GM18505 (cell line): Measurements from ENCODE around the gene MGAT3.
A peak's percentile ranks its signal among the peaks of the same experiment; 100 is the strongest.
"Not testable (repeated sequence)": the region's sequence is repeated elsewhere in the genome, so short reads cannot be mapped to it uniquely, and the experiment has no call there.

Source experiments
- ATAC-seq: cut with Tn5 transposase; IDR thresholded peaks from one replicate; pipeline ENCODE4 v1.9.1; 2021; ENCODE audit not compliant: unreplicated experiment
- POLR2A ChIP-seq: IDR thresholded peaks from 4 replicates; pipeline ENCODE4 v1.6.1; 2011; ENCODE audit warnings: borderline replicate concordance; ENCODE audit not compliant: insufficient read depth, insufficient read length; ENCODE audit errors: extremely low read depth

MGAT3 gene

DNA sequence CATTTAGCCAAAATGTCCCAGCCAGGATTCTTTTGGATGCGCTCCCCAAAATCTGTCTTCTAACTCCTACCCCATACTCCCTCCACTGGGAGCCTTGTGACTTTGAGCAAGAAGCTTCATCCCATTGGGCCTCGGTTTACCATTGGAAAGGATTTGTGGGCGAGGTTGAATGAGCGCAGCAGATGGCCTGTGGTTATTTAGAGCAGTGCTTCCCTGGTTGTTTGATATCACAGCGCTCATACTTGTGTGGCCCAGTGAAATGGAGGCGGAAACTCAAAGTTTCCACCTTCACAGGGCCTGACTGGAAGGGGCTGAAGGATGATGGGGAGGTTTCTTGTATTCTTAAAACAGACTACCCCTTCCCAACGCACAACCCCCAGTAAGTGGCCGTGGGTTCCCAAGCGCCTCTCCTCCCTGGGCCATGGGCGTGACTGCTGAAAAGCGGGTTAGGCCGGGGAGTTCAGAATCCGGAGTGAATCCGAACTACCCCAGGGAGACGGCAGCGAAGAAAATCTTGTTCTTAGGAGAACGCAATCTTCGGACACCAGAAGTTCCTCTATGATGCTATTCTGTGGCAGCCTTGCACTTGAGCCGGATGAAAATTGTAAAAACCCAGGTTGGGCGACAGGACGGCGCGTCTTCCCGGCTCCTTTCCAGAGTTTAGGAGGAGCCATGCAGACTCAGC, 62.3 kb downstream of the MGAT3 start:
- peak; percentile 4 for TF ChIP-seq POLR2A
- ATAC-seq: no peak

- peak; percentile 72 for ATAC-seq
- TF ChIP-seq POLR2A: peak; percentile 63
Observed at GRCh38 chr22:39519681-39520225, 62.9 kb downstream of the MGAT3 start.

- TF ChIP-seq POLR2A: peak; percentile 99
- ATAC-seq: peak; percentile 49
Observed at GRCh38 chr22:39520226-39521105, 63.7 kb downstream of the MGAT3 start, which contains the start of gene ATF4. TSS of gene ATF4 (plus strand) at chr22:39520562. CDS start at chr22:39521446, 884 bp downstream.

GRCh38 chr22:39521106-39521885, 64.5 kb downstream of the MGAT3 start:
- not testable (repeated sequence) for ATAC-seq

GRCh38 chr22:39522091-39522490, 65.3 kb downstream of the MGAT3 start:
- not testable (repeated sequence) for ATAC-seq

- ATAC-seq: no peak
- TF ChIP-seq POLR2A: peak; percentile 73
Observed at GRCh38 chr22:39522567-39523300, 65.9 kb downstream of the MGAT3 start.

DNA sequence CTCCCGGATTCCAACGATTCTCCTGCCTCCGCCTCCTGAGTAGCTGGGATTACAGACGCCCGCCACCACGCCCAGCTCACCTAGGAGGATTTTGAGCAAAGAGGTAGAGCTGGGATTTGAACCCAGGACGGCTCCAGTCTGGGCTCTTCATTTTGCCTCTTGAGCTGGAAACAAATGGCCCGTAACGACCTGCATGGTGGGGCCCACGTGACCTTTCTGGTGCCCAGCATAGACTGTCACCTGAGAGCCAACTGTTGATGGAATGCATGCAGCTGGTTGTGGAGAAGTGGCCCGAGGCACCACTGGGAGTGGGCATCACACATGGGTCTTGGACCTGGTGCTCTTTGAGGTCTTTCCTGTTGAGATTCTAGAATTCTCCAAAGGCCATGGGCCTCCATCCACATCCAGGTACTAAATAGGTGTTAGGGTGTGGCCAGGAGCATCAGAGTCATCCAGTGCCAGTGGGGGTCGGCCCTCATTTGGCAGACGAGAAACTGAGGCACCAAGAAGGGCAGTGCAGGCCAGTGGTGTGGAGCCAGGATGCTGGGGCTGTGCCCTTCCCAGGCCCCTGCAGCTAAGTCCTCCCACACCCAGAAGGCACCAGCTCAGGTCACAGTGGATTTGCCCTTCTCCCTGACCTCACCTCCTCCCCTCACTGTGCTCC, 67.4 kb downstream of the MGAT3 start:
- no peak for TF ChIP-seq POLR2A
- ATAC-seq: no peak

DNA sequence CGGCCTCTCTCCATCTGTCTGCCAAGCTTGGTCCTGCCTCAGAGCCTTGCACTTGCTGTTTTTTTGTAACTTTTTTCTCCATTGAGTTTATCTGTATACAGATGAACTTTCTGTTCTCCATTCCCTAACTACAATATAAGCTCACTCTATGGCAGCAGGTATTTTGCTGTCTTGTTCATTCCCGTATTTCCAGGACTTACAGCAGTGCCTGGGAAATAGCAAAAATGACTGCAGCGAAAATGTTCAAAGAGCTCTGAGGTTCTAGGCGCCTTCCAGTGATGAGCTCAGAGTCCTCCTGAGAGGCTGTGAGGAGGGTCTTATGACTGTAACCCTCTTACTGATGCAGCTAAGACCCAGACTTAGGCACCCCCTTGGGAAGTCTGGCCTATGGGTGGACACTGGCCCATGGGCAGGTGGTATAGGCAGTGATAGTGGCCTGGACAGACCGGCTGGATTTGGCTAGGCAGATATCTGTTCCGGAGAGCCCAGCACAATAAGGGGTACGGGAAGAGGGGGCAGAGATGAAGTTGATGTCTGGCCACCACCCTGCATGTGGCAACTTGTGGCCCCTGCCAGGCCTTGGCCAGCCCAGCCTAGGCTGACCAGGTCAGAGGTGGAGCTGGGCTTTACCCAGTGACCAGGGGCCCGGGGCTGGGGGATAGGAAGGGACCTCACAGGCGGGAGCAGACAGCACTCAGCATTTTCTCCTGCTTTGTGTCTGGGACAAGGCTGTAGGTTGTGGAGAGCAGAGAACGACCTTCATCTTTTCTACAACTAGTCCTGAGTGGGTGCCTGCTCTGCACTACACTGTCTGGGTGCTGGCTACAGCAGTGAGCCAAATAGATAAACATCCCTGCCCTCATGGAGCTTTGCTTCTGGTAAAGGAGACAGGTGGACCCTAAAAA, 68.2 kb downstream of the MGAT3 start:
- no peak for ATAC-seq

DNA sequence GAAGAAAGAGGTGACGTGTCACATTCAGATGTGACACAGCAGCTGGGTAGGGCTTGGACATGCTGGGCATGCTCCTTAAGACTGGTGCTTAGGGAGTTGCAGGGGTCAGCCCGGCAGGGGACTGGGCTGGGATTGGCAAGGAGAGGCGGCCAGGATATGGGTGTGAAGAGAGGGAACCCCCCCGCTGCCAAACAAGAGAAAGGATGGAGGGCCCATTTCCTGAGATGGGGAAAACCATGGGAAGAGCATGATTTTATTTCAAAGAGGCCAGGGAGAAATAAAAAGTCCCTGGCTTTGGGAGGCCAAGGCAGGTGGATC, 68.8 kb downstream of the MGAT3 start:
- no peak for TF ChIP-seq POLR2A
- ATAC-seq: no peak

More for the DNA sequence above, 68.2 kb downstream of the MGAT3 start:
- TF ChIP-seq POLR2A: no peak

DNA sequence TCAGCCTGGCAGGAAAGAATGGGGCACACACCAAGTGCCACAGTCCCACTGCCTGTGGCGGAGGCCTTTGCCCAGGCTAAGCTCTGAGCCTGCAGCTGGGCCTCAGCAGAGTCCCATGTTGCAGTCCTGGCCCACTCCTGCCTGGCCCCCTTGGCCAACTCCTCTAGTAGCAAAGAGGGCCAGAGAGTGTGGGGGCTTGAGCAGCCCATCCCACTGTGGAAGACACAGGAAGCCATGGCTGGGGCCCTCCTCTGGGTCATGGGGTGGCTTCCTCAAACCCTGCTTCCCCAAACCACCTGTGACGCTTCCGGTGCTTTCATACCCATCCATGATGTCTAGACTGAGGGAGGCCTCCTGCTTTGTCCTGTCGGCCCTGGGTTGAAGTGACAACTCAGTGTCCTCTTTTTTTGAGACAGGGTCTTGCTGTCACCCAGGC, 69.9 kb downstream of the MGAT3 start:
- no peak for ATAC-seq
- TF ChIP-seq POLR2A: no peak

- TF ChIP-seq POLR2A: no peak
- ATAC-seq: no peak
Observed at GRCh38 chr22:39527481-39527961, 70.7 kb downstream of the MGAT3 start.

- TF ChIP-seq POLR2A: peak; percentile 54
- no peak for ATAC-seq
Observed at GRCh38 chr22:39528080-39528661, 71.4 kb downstream of the MGAT3 start.
